H9 (cell line): ENCODE measurements around the gene MAD1L1. TPM values are rescaled to one million over a fixed set of nuclear protein-coding genes. Genes with fewer than 3 reads are reported as not detected.

Source experiments
- DNase-seq: peaks from one replicate; pipeline ENCODE4 v3.0.0-alpha.2; 2017
- H2AFZ ChIP-seq: one replicate; pipeline ENCODE4 v1.6.1; 2013; ENCODE audit warnings: mild to moderate bottlenecking, low read length, control low read depth, moderate library complexity
- H2AK5ac ChIP-seq: 2 replicates; pipeline ENCODE4 v1.6.1; 2013; ENCODE audit warnings: low read length, control low read depth, mixed read lengths; ENCODE audit not compliant: insufficient read length
- H2BK120ac ChIP-seq: one replicate; pipeline ENCODE4 v1.6.1; 2013; ENCODE audit warnings: low read depth, mild to moderate bottlenecking, low read length, control low read depth, inconsistent platforms; ENCODE audit not compliant: poor library complexity, severe bottlenecking
- H2BK12ac ChIP-seq: 2 replicates; pipeline ENCODE4 v1.6.1; 2013; ENCODE audit warnings: low read length, control low read depth, mixed read lengths, low read depth; ENCODE audit not compliant: insufficient read length
- H2BK15ac ChIP-seq: 2 replicates; pipeline ENCODE4 v1.6.1; 2013; ENCODE audit warnings: low read depth, low read length, control low read depth
- H2BK20ac ChIP-seq: one replicate; pipeline ENCODE4 v1.6.1; 2013; ENCODE audit warnings: low read depth, mild to moderate bottlenecking, low read length, control low read depth, inconsistent platforms; ENCODE audit not compliant: poor library complexity, severe bottlenecking
- H2BK5ac ChIP-seq: 2 replicates; pipeline ENCODE4 v1.6.1; 2013; ENCODE audit warnings: low read length, control low read depth, mixed read lengths; ENCODE audit not compliant: insufficient read length
- H3K14ac ChIP-seq: 2 replicates; pipeline ENCODE4 v1.6.1; 2013; ENCODE audit warnings: low read length, control low read depth; ENCODE audit not compliant: insufficient read depth
- H3K18ac ChIP-seq: 2 replicates; pipeline ENCODE4 v1.6.1; 2013; ENCODE audit warnings: low read depth, mild to moderate bottlenecking, mixed read lengths, low read length, control low read depth; ENCODE audit not compliant: insufficient read length
- H3K23ac ChIP-seq: 2 replicates; pipeline ENCODE4 v1.6.1; 2013; ENCODE audit warnings: low read length, control low read depth, mixed read lengths, low read depth; ENCODE audit not compliant: insufficient read length
- H3K23me2 ChIP-seq: 2 replicates; pipeline ENCODE4 v1.6.1; 2013; ENCODE audit warnings: low read depth, mild to moderate bottlenecking, mixed read lengths, low read length, control low read depth; ENCODE audit not compliant: insufficient read length, poor library complexity, severe bottlenecking
- H3K27ac ChIP-seq: 2 replicates; pipeline ENCODE4 v1.5.1; 2013; ENCODE audit warnings: low read length, control low read depth, mixed read lengths, low read depth; ENCODE audit not compliant: insufficient read length
- H3K27me3 ChIP-seq: 2 replicates; pipeline ENCODE4 v1.6.1; 2013; ENCODE audit warnings: low read length, control low read depth, inconsistent platforms; ENCODE audit not compliant: insufficient read depth
- H3K4ac ChIP-seq: 2 replicates; pipeline ENCODE4 v1.6.1; 2013; ENCODE audit warnings: low read depth, mild to moderate bottlenecking, control low read depth, inconsistent platforms, low read length, moderate library complexity
- H3K4me1 ChIP-seq: 2 replicates; pipeline ENCODE4 v1.6.1; 2013; ENCODE audit warnings: low read length, control low read depth, inconsistent platforms; ENCODE audit not compliant: insufficient read depth
- H3K4me2 ChIP-seq: 2 replicates; pipeline ENCODE4 v1.6.1; 2013; ENCODE audit warnings: low read length, control low read depth, mixed read lengths; ENCODE audit not compliant: insufficient read length, insufficient read depth
- H3K56ac ChIP-seq: 2 replicates; pipeline ENCODE4 v1.6.1; 2013; ENCODE audit warnings: low read depth, mild to moderate bottlenecking, mixed read lengths, low read length, control low read depth; ENCODE audit not compliant: insufficient read length
- H3K79me1 ChIP-seq: 2 replicates; pipeline ENCODE4 v1.6.1; 2013; ENCODE audit warnings: low read depth, mild to moderate bottlenecking, moderate library complexity, low read length, control low read depth, inconsistent platforms; ENCODE audit not compliant: insufficient read depth, poor library complexity, severe bottlenecking
- H3K79me2 ChIP-seq: 2 replicates; pipeline ENCODE4 v1.6.1; 2013; ENCODE audit warnings: low read length, control low read depth, inconsistent platforms; ENCODE audit not compliant: insufficient read depth
- H3K9ac ChIP-seq: 2 replicates; pipeline ENCODE4 v1.6.1; 2013; ENCODE audit warnings: low read length, control low read depth, mixed read lengths; ENCODE audit not compliant: insufficient read length; ENCODE audit errors: extremely low read depth
- H3K9me3 ChIP-seq: one replicate; pipeline ENCODE4 v1.6.1; 2013; ENCODE audit warnings: low read depth, low read length, inconsistent platforms; ENCODE audit not compliant: control insufficient read depth
- H3T11ph ChIP-seq: one replicate; pipeline ENCODE4 v1.6.1; 2013; ENCODE audit warnings: mild to moderate bottlenecking, low read length, control low read depth, inconsistent platforms
- H4K20me1 ChIP-seq: one replicate; pipeline ENCODE4 v1.6.1; 2013; ENCODE audit not compliant: control insufficient read depth, insufficient read length, insufficient read depth
- H4K5ac ChIP-seq: 2 replicates; pipeline ENCODE4 v1.6.1; 2013; ENCODE audit warnings: low read depth, mild to moderate bottlenecking, mixed read lengths, low read length, control low read depth; ENCODE audit not compliant: insufficient read length
- H4K8ac ChIP-seq: replicated peaks from 2 replicates; pipeline ENCODE4 v1.6.1; 2013; ENCODE audit warnings: low read length, control low read depth, mixed read lengths, low read depth; ENCODE audit not compliant: insufficient read length
- H4K91ac ChIP-seq: 2 replicates; pipeline ENCODE4 v1.6.1; 2013; ENCODE audit warnings: low read depth, mild to moderate bottlenecking, moderate library complexity, mixed read lengths, low read length, control low read depth; ENCODE audit not compliant: insufficient read length
- H3K27ac Mint-ChIP-seq, 3 experiments: 2 replicates in 2 of 3; 3 replicates in 1 of 3; pipeline ENCODE4 v1.8.0; 2020 to 2021; ENCODE audit warnings: mixed read lengths in 3 of 3, mild to moderate bottlenecking in 1 of 3, moderate library complexity in 1 of 3
- H3K27me3 Mint-ChIP-seq: 2 replicates; pipeline ENCODE4 v1.8.0; 2021; ENCODE audit warnings: low read depth, mild to moderate bottlenecking, moderate library complexity, mixed read lengths
- H3K36me3 Mint-ChIP-seq, 3 experiments: 2 replicates in 2 of 3; 3 replicates in 1 of 3; pipeline ENCODE4 v1.8.0; 2020 to 2021; ENCODE audit warnings: low read depth in 3 of 3, mixed read lengths in 3 of 3; ENCODE audit not compliant: insufficient read depth in 1 of 3
- H3K4me1 Mint-ChIP-seq, 2 experiments: 2 replicates each; pipeline ENCODE4 v1.8.0; 2020; ENCODE audit warnings: mixed read lengths in 2 of 2
- H3K4me3 Mint-ChIP-seq, 2 experiments: 2 replicates in 1 of 2; 3 replicates in 1 of 2; pipeline ENCODE4 v1.8.0; 2020 to 2021; ENCODE audit warnings: mild to moderate bottlenecking in 2 of 2, mixed read lengths in 2 of 2, moderate library complexity in 1 of 2
- H3K9me3 Mint-ChIP-seq, 2 experiments: 2 replicates in 1 of 2; 3 replicates in 1 of 2; pipeline ENCODE4 v1.8.0; 2020; ENCODE audit warnings: mild to moderate bottlenecking in 2 of 2, mixed read lengths in 2 of 2, moderate library complexity in 1 of 2
- WGBS: extraction: QIAGEN DNeasy Blood & Tissue Kit; methylation state at CpG from one replicate; pipeline ENCODE4 v1.1.7; 2013; ENCODE audit warnings: missing lambda C conversion rate, low lambda C conversion rate, mixed read lengths; ENCODE audit not compliant: insufficient read length; ENCODE audit errors: extremely low coverage; 5-methylcytosine and 5-hydroxymethylcytosine counted together
- total RNA-seq: library from RNA; stranded (reverse); gene quantifications from 2 replicates; pipeline ENCODE4 v1.2.1, GENCODE V29; 2021
- TF ChIP-seq, protein P1 (sequence below): fragments of 200-600 bp; sonication (generic); conservative IDR thresholded peaks from 3 replicates; pipeline ENCODE4 v1.8.0; 2021; ENCODE audit warnings: antibody characterized with exemption, mild to moderate bottlenecking

The MAD1L1 gene
- total RNA-seq, 1 experiment from 2014 or later: 39.0 TPM

- Histone ChIP-seq H2AK5ac (no peak overlapping the region), H4K5ac (no peak overlapping the region), H2BK5ac (no peak overlapping the region), H3K18ac (no peak overlapping the region), H3K23me2 (no peaks in the 10 kb centered on the region), H2BK15ac (no peak overlapping the region), H2AFZ (no peak overlapping the region), H4K91ac (no peak overlapping the region), H3K56ac (no peak overlapping the region), H3K4me2 (no peak overlapping the region), H2BK20ac (no peak overlapping the region), H2BK12ac (no peak overlapping the region), H3K4ac (no peak overlapping the region), H3K9me3 (no peaks in the 10 kb centered on the region), H3K27me3 (no peaks in the 10 kb centered on the region), H3K14ac (no peak overlapping the region; the same call in 1 of the 2 replicates), H3K4me1 (no peaks in the 10 kb centered on the region; the same call in 1 of the 2 replicates), H3K79me2 (no peaks in the 10 kb centered on the region), H3K23ac (no peak overlapping the region), H3T11ph (no peak overlapping the region), H4K20me1 (no peaks in the 10 kb centered on the region), H2BK120ac (no peak overlapping the region), H4K8ac (no peak overlapping the region), H3K79me1 (no peaks in the 10 kb centered on the region), H3K9ac (no peak overlapping the region), H3K27ac (no peak overlapping the region)
- no peak overlapping the region for H3K4me3 Mint-ChIP-seq
- H3K36me3 Mint-ChIP-seq: peaks cover 1 to 8% (median 6%) of the 10 kb centered on the region in 3 experiments; a peak in 5 of 7 replicates
- no peak for DNase-seq
- no CpG with 5 or more reads among the region's 15 CpGs for WGBS
- TF ChIP-seq, protein P1, sequence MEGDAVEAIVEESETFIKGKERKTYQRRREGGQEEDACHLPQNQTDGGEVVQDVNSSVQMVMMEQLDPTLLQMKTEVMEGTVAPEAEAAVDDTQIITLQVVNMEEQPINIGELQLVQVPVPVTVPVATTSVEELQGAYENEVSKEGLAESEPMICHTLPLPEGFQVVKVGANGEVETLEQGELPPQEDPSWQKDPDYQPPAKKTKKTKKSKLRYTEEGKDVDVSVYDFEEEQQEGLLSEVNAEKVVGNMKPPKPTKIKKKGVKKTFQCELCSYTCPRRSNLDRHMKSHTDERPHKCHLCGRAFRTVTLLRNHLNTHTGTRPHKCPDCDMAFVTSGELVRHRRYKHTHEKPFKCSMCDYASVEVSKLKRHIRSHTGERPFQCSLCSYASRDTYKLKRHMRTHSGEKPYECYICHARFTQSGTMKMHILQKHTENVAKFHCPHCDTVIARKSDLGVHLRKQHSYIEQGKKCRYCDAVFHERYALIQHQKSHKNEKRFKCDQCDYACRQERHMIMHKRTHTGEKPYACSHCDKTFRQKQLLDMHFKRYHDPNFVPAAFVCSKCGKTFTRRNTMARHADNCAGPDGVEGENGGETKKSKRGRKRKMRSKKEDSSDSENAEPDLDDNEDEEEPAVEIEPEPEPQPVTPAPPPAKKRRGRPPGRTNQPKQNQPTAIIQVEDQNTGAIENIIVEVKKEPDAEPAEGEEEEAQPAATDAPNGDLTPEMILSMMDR: no peak
- H3K27ac Mint-ChIP-seq: peak overlapping the region in 2 of 3 experiments; percentile 47 to 75; a peak in 2 of 7 replicates
- H3K27me3 Mint-ChIP-seq: no peaks in the 10 kb centered on the region
- no peaks in the 10 kb centered on the region for H3K9me3 Mint-ChIP-seq
- H3K4me1 Mint-ChIP-seq: peaks cover 8 to 26% of the 10 kb centered on the region in 2 experiments
These were observed 153.8 kb downstream of the MAD1L1 start for GRCh38 chr7:2078899-2079298.
